Stimulated activated naive CD4-positive, alpha-beta T cell treated with Interleukin-2 at 50 U/mL for 16 hours (primary cell): ENCODE measurements around the gene LHFPL3.

Source experiments
- DNase-seq: peaks from one replicate; lab custom pipeline; 2025; lab: John Stamatoyannopoulos, UW

Gene LHFPL3

GRCh38 chr7:104800307-104800706 lies 471.9 kb downstream of the LHFPL3 start:
- no peak for DNase-seq

- DNase-seq = no peak
Measured at GRCh38 chr7:104801022-104801421, 472.6 kb downstream of the LHFPL3 start.

- no peak for DNase-seq
Measured at GRCh38 chr7:104803931-104804330, 475.5 kb downstream of the LHFPL3 start.

GRCh38 chr7:104804696-104805095 lies 476.3 kb downstream of the LHFPL3 start:
- no peak for DNase-seq

GRCh38 chr7:104805449-104806317 lies 477.3 kb downstream of the LHFPL3 start:
- DNase-seq = no peak

GRCh38 chr7:104807671-104808070 lies 479.3 kb downstream of the LHFPL3 start:
- no peak for DNase-seq

GRCh38 chr7:104809906-104810305 lies 481.5 kb downstream of the LHFPL3 start:
- DNase-seq = no peak

- no peak for DNase-seq
Measured at GRCh38 chr7:104814126-104814525, 485.7 kb downstream of the LHFPL3 start.

- DNase-seq = no peak
Measured at GRCh38 chr7:104814671-104815400, 486.4 kb downstream of the LHFPL3 start.

GRCh38 chr7:104816537-104816936 lies 488.1 kb downstream of the LHFPL3 start:
- no peak for DNase-seq

GRCh38 chr7:104818961-104819880 lies 490.8 kb downstream of the LHFPL3 start:
- no peak for DNase-seq

- DNase-seq = no peak
Measured at GRCh38 chr7:104820836-104821535, 492.6 kb downstream of the LHFPL3 start.

GRCh38 chr7:104823177-104823576 lies 494.8 kb downstream of the LHFPL3 start:
- DNase-seq = no peak

GRCh38 chr7:104825099-104825498 lies 496.7 kb downstream of the LHFPL3 start:
- no peak for DNase-seq

- no peak for DNase-seq
Measured at GRCh38 chr7:104826135-104826534, 497.7 kb downstream of the LHFPL3 start.

GRCh38 chr7:104836976-104837375 lies 508.6 kb downstream of the LHFPL3 start:
- no peak for DNase-seq

GRCh38 chr7:104838537-104839299 lies 510.3 kb downstream of the LHFPL3 start:
- no peak for DNase-seq

GRCh38 chr7:104839842-104840241 lies 511.4 kb downstream of the LHFPL3 start:
- DNase-seq = no peak

GRCh38 chr7:104841798-104842197 lies 513.4 kb downstream of the LHFPL3 start:
- DNase-seq = no peak

- DNase-seq = no peak
Measured at GRCh38 chr7:104843198-104843597, 514.8 kb downstream of the LHFPL3 start.

GRCh38 chr7:104845557-104845956 lies 517.2 kb downstream of the LHFPL3 start:
- no peak for DNase-seq
